ENCODE results near the gene EVA1A.

GRCh38 chr2:75497256-75497655, 63.5 kb downstream of the EVA1A start:
- TF ChIP-seq CTCF (IDR thresholded peaks at IDR 0.05; ENCODE audit: borderline replicate concordance, extremely low read depth, low read length, poor library complexity, severe bottlenecking) (no peak), EZH2 (IDR thresholded peaks at IDR 0.05; ENCODE audit: borderline replicate concordance, low read depth, low read length, severe bottlenecking) (no peak)
